Amniotic stem cell (primary cell): ENCODE measurements around the gene ALDH3A2.
A peak's percentile ranks its signal among the peaks of the same experiment; 100 is the strongest.

Experiments
- DNase-seq: peaks from one replicate; lab custom pipeline; 2025; lab: John Stamatoyannopoulos, UW

ALDH3A2 gene

DNA sequence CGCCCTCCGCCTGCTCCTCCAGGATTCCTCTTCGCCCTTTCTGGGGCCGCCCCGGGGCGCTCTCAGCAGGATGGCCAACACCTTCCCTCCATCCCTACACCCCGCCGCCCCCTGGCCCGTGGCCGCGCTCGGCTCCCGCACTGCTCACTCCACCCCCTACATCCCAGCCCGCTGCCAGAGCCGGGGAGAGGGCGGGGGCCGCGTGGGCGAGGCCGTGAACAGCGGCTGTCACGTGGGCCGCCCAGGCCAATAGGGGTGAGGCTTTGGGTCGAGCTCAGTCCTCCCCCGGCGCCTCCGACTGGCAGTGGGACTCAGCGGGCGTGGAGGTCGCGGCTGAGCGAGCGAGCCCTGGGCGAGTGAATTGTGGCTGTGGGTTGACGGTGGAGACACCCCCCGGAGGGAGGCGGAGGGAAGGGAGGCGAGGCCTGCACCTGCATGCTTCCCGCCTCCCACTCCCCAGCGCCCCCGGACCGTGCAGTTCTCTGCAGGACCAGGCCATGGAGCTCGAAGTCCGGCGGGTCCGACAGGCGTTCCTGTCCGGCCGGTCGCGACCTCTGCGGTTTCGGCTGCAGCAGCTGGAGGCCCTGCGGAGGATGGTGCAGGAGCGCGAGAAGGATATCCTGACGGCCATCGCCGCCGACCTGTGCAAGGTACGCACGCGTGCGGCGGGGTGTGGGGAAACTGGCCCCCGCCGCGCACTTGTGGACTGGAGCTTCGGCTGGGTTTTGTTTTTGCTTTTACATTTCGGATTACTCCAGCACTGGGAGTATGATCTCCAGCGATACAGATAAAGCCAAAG lies at the start of gene ALDH3A2:
Gene ALDH3A2, plus strand, starts transcription at position 277 of the 799 bp plus-strand sequence. Its CDS starts 221 bp downstream, at position 498.
- DNase-seq: peak; percentile 87

DNA sequence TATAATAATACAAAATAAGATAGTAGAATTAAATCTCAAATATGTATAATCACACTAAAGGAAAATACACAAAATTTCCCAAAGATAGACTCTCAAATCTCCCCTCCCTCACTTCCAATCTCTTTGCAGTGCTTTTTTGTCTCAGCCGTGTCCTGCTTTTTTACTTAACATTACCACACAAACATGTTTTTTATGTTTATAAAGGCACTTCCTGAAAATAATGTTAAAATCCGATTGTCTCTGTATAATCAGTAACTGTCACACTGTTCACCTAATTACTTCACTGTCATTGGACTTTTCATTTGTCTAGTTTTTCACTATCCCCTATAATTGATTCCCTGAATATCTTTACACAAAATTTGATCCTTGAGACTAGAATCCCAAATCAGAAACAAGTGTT lies 38.2 kb upstream of the ALDH3A2 start:
- no peak for DNase-seq

DNA sequence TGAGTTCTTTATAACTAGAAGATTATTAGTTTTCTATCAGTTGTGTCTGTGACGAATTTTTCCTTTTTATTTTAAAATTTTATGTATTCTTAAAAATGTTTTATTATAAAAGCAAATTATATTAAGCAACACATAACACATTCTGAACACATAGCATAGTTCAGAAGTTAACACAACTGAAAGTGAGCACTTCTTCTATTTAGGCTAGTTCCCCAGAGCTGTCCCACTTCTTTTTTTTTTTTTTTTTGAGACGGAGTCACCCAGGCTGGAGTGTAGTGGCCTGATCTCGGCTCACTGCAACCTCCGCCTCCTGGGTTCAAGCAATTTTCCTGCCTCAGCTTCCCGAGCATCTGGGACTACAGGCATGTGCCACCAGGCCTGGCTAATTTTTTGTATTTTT lies 37.7 kb upstream of the ALDH3A2 start:
- DNase-seq: no peak

DNA sequence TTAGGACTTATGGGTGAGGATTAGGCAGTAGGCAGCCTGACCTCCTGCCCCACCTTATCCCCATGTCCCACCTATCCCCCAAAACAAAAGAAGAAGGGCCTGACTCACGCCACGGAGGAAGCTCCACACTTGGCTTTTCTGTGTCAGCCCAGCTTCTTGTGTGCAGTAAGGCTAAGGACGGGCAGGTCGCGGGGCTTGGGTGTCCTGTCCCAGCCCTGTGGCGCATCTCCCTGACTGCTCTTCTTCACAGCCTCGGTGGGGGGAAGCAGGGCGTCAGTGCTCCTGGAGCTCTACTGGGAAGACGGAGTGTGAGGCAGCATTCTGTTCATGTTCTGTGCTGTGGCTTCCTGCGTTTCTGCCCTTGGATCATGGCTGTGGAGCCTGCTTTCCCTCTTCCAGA lies 34.6 kb upstream of the ALDH3A2 start:
- DNase-seq: no peak

DNA sequence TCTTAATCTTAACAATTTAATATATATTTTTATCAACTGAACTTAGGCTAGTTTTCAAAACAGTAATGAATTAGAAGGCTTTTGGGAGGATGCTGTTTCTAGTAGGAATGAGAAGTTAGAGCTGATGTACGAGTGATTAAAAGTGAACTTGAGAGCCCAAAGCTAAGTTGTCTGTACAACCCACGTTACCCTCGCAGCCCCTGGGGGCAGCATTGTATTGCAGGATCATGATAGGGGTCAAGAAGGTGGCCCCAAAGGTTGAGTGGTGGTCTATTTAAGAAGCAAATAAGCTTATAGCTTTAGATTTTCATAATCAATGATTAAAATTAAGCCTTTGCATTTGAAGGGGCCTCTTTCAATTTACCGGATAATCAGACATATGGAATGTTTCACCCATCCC lies 33.7 kb upstream of the ALDH3A2 start:
- DNase-seq: no peak

DNA sequence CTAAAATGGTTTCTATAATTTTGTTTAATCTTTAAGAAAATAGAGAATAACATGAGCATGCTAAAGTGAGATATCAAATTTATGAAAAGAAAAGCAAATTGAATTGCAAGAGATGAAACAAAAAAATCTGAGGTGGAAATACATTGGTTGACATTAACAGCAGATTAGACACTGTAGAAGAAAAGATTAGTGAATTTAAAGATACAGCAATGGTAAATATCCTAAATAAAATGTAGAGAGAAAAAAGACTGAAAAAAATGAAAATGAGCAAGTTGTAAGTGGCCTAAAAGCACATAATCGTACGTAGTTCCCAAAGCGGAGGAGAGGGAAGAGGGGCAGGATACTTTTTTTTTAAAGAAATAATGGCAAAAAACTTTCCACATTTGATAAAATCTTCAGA lies 30.5 kb upstream of the ALDH3A2 start:
- no peak for DNase-seq

DNA sequence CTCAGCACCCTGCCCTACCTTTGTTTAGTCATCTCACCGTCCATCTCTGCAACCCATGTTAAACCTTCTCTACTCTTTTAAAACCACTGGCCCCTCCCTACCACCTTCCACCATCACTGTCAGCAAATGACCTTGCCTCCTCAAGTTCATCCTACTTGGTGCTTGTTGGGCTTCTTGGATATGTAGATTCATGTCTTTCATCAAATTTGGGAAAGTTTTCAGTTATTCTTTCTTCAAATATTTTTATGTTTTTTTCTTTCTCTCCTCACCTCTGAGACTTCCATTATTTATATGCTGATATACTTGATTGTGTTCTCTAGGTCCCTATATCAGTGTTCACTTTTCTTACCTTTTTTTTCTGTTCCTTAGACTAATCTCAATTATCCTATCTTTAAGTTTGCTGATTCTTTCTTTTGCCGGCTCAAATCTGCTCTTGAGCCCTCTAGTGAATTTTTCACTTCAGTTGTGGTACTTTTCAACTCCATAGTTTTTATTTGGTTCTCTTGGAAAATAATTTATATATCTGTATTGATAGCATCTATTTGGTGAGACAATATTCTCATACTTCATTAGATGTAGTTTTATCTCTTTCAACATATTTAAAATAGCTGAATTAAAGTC lies 28.7 kb upstream of the ALDH3A2 start:
- no peak for DNase-seq

DNA sequence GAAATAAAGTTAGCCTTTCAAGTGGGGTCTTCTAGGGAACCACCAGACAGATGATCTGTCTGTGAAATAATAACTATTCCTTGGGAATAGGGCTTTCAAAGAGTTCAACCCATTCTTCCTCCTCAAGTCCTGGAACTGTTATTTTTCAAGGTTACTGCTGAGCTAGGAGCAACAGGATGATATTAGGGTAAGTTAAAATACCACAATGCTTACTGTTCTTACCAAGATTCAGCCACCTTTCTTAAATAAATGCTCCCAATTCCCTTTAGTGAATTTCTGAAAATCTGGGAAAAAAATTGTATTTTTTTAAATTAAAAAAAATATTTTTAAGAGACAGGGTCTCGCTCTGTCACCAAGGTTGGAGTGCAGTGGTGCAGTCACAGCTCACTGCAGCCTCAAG lies 26.9 kb upstream of the ALDH3A2 start:
- DNase-seq: no peak

DNA sequence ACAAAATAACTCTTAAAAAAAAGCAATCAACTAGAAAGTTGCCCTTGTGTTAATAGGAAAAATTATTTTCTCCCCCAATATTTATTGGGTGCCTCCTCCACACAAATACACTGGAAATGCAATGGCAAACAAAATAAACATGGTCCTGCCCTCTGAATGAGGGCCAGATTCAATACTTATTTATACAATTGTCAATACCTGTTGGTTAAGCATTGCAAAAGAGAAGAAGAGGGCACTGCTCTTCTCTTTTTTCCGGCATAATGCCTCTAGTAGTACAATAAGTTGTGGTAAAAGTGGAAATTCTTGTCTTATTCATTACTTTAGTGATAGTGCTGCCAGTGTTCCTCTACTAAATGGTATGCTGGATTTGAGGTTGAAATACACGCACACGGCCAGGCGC lies 22.5 kb upstream of the ALDH3A2 start:
- DNase-seq: no peak

DNA sequence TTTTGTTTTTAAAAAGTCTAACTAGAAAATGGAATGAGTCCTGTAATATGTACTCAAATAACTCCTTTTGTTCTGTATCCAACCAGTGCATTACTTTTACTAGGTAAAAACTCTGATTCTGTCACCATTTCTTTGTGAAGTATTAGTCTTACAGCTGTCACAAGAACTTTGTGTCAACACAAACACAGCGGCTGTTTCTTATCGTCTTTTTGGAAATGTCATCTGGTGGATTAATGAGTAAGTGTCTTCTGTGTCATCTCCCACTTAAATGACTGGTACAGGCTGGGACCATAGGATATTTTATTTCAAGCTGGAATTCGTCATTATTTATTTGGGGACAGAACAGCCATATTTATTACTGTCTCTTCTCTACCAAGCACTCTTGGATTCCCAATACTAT lies 19.1 kb upstream of the ALDH3A2 start:
- no peak for DNase-seq

DNA sequence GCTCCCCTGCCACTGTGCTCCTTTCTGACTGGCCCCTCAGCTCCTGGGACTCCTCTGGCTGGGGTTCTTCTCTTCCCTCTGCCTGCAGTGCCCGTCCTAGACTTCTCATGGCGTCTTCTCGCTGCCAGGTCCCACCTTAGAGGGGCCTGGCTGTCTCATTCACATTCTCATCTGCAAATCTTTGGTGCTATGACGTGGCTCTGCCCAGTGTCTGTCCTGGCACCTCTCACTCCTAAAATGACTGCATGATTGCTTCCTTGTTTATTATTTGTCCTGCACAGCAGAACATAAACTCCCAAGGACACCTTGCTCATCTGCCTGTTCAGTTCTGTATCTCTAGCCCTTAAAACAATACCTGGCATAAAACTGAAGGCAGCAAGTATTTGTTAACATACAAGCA lies 18.5 kb upstream of the ALDH3A2 start:
- no peak for DNase-seq

DNA sequence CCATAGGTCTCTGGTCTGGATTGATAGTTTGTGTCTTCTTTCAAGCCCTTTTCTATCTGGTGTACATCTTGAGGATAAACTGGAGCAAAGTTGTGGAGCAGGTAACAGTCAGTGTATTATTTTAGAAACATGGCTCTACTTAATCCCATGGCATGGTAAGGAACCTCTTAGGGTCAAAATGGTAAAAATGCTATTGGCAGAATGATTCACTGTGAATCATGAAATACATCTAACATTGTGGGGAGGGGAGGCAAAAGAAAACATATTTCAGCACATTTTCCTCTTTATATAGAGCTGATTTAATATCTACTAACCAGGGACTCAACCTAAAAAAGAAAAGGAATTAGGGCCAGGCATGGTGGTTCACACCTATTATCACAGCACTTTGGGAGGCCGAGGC lies 17.9 kb upstream of the ALDH3A2 start:
- DNase-seq: no peak

DNA sequence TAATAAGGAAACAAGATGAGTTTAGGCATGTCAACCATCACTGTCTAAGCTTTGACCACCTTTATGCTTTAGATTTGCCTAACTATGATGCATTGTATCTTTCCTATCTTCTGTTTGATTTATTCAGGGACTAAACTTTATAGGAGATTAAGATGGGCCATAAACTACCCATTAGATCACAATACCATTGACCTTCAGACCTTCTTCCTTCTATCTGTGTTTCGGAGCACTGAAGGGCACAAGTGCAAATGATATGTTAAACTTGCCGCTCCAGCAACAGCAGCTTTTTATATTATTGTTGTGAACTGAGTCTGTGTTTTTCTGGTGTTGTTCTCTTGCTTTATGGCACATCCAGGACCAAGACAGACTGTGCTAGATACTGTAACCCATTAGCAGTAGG lies 16.6 kb upstream of the ALDH3A2 start:
- DNase-seq: no peak

DNA sequence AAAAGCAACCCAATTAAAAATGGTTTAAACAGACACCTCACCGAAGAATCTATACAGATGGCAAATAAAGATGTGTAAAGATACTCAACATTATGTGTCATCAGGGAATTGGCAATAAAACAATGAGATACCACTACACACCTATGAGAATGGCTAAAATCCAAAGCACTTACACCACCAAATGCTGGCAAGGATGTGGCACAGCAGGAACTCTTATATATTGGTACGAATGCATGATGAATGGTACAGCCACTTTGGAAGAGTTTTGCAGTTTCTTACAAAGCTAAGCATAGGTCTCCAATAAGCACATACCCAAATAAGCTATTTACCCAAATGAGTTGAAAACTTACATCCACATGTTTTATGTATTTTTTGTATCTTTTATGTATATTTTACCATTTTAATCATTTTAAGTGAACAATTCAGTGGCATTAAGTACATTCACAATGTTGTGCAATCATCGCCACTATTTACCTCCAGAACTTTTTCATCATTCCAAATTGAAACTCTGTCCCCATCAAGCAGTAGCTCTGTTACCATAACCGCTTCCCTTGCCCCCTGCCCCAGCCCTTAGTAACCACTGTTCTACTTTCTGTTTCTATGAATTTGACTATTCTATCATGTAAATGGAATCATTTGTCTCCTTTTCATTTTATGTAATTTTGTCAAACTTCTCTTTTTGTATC lies 6.7 kb upstream of the ALDH3A2 start:
- DNase-seq: no peak

DNA sequence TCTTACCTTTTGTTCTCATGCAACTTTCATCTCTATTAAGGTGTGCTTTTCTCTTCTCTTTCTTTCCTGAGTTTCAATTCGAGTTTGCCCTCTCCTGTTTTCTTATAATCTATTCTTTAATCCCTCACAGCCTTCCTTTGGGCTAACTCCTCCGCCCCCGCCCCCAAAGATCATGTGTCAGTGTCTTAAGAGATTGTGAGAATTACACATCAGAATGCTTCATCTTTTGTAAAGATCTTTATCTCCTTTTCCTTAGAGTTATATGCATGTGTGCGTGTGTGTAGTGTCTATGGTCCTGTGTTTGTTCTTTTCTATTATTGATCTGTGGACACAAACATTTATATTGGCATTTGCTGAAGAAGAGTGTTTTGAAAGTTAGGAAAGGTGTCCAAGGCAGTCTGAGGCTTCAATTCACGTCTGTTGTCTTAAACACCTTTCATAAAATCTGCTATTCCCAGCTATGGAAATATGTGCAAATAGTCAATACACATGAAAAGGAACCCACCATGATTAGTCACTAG lies 6.1 kb upstream of the ALDH3A2 start:
- no peak for DNase-seq

DNA sequence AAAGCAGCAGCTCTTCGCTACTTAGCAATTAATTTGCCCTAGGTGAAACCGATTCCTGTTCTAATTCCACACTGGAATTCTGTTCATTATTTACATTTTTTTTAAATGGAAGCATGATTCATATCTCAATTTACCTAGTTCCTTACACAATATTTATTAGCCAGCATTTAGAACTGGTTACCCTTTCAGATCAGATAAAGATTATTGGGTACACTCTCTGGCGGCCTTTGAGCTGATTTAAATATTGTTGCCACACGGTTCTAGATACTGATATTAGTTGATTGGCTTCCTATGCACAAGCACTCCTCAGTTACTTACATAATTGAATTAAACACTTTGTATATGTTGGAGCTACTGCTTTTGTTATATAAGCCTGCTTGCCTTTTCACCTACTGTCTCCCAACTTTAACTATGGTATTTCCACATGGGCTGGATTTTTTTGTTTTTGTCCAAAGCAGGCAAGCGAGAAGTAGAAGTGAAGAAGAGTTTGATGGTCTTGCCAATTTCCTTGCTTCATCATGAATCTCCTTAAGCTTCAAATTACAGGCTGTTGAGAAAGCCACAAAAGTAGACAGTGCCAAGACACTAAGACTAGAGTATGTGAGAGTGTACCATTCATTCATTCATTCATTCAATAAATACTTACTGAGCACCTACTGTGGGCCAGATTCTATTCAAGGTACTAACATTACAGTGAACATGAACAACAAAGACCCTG lies 3.9 kb upstream of the ALDH3A2 start:
- no peak for DNase-seq

DNA sequence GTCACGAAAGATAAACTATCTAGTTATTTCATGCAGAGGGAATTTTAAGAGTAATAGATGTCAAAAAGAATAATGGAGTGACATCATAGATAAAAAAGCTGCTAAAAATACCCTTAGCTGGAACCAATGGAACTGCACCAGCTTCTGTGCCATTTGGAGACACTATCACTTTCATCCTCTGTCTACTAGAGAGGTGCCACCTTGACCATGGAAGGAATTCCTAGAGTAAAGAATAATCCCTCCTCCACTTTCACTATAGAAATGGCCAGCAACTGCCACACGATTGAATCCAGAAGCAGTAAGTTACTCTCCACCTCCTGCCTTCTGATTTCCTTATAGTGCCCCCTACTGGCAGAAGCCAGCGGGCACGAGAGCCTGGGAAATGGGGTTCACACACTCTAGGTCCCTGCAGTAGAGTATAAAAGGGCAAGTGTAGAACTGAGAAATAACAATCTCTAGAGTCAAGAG lies 2.8 kb upstream of the ALDH3A2 start:
- DNase-seq: no peak

DNA sequence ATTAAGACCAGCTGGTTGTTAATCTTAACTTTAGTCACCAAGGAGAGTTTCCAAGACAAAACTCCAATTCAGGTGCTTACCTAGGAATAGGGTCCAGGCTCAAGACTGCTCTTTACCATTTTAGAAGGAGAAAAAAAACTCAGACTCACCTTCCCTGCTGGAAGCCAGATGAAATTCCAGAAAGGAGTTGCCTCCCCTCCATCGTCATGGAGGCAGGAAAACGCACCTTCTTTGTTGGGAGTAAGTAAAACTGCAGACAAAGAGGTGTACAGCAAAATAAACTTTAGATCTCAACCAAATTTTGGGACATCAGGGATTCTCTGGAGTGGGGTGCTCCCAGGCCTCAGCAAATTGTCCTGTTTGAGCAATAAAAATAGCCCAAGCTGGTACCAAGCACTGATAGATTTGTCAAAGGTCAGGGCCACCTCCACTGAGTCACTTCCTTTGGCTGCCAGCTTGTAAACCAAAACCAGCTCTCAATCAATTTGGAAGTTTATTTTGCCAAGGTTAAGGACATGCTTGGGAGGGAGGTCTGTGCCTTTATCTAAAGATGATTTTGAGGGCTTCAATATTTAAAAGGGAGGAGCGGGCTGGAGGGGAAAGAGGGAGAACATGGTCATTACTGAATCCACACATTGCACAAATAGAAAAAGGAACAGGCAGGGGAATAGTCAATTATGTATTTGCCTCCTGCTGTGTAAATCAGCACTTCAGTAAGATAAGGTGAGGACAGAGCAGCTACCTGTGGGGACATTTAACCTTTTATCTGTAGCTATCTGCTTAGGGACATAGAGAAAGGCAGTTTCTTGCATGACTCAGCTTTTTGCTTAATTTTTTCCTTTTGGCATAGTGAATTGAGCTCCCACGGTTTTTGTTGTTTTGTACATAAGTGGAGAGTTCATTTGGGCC lies 1.5 kb upstream of the ALDH3A2 start:
- no peak for DNase-seq

DNA sequence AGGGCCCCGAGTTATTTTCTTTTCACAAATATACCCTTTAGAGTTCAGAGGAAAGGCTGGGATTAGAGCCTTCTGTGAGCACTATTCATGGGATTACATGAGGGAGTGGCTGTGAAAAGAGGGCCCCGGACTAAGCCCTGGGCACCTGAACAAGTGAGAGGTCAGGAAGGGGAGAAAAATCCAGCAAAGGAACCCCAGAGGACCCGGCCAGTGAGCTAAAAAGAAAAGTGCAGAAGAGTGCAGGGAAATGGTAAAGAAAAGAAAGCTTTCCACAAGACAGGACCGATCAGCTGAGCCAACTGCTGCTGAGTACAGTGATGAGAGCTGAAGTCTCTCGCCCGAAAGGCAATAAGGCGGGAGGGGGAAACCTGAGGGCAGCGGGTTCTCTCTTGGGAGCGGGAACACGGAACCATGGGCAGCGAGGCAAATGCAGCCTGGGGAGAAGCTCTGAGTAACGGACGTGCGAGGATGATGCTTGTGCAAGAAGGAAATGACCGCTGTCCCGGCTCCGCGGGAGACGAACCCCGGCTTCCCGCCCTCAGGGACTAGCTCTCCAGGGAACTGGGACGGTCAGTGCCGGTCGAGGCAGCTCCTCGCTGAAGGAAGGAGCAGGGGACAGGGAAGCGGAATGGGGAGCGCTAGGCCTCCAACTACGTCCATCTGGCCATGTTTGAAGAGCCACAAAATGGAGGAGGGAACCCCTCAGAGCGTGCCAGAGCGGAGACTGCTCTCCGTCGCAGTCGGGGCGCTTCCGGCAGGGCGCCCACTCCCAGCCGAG lies 665 bp upstream of the ALDH3A2 start:
- DNase-seq: no peak

DNA sequence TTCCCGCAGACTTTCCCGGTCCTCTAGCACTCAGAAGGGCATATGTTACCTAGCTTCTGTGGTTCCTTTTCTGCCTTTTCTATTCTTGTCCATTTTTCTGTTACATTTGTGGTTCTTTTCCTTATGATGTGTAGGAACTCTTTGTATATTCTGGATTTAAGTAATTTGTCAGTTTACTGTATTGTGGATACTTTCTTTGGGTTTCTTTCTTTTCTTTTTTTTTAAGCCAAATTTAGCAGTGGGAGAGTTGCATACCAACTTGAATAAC lies 657 bp downstream of the ALDH3A2 start:
- no peak for DNase-seq

DNA sequence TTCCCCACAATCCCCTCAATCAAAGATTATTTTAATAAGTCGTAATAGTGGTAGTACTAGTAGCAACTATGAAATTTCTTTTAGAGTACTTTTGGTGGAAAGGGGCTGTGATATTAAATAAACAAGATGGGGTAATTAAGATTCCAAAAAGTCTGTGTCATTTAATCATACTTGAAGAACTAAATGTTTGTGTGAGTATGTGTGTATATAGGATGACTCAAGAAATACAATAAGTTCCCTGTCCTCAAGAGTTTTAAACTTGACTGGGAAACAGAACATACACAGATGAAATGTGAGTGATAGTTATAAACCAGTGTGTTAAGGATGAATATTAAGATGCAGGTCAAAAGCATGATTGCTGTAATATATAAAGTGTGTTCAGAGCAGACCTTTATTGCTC lies 2.3 kb downstream of the ALDH3A2 start:
- DNase-seq: no peak
